Measurements from ENCODE around the gene NSRP1. TPM values are rescaled to one million over a fixed set of nuclear protein-coding genes. Genes with fewer than 3 reads are reported as not detected.
"Not testable (repeated sequence)": the region's sequence is repeated elsewhere in the genome, so short reads cannot be mapped to it uniquely, and the experiment has no call there.

Gene NSRP1
- polyA plus RNA-seq, 3 donors: 35.1 to 42.2 (median 37.8) TPM

DNA sequence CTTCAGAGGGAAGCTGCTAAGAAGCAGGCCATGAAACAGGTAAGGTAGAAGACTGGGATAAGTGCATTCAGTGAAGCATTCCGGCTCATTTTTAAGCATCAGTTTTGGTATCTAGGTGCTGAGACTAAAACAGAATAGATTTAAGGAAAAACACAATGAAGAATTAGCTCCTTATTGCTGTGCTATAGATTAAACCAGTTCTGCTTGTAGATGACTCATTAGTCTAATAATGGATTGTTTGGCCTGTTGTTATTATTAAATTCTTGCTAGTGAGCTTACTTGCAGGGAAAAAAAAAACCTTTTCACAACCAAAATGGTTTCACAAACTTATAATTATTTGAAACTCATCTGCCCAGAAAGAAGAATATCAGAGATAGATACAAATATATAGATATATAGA lies 55.9 kb downstream of the NSRP1 start:
- DNase-seq: no peak

- DNase-seq: no peak
Measured at GRCh38 chr17:30173649-30174048, 57.0 kb downstream of the NSRP1 start.

- no peak for DNase-seq
Measured at GRCh38 chr17:30174556-30174955, 57.9 kb downstream of the NSRP1 start.

DNA sequence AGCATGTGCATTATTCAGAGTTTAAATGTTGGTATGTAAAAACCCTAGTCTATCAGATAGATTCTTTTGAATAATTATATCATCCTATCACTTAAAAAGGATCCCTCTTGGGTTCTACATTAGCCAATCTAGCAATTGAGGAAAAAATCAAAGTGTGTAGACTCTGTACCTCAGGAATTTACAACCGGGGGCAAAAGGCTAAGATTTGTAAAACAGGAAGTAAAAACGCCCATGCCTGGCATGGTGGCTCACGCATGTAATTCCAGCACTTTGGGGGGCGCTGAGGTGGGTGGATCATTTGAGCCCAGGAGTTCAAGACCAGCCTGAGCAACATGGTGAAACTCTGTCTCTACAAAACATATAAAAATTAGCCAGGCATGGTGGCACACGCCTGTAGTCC lies 60.2 kb downstream of the NSRP1 start:
- DNase-seq: no peak

DNA sequence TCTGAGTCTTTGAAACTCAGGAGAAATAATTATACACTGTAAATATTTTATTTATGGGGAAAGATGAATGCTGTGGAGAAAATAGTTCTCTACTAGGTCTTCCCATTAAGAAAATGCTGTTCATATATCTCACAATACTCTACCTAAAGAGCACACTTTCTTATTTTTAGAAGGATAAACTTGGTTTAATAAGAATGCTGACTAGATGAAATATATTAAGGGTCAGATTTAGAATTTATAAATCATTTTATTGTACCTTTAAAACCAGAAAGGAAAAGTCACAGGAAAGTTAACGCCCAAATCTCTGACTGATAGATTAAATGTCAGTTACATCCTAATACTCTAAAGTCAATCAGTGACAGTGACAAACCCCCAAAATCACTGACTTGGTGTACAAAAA lies 70.1 kb downstream of the NSRP1 start:
- DNase-seq: no peak

- no peak for DNase-seq
Measured at GRCh38 chr17:30187573-30187972, 71.0 kb downstream of the NSRP1 start.

DNA sequence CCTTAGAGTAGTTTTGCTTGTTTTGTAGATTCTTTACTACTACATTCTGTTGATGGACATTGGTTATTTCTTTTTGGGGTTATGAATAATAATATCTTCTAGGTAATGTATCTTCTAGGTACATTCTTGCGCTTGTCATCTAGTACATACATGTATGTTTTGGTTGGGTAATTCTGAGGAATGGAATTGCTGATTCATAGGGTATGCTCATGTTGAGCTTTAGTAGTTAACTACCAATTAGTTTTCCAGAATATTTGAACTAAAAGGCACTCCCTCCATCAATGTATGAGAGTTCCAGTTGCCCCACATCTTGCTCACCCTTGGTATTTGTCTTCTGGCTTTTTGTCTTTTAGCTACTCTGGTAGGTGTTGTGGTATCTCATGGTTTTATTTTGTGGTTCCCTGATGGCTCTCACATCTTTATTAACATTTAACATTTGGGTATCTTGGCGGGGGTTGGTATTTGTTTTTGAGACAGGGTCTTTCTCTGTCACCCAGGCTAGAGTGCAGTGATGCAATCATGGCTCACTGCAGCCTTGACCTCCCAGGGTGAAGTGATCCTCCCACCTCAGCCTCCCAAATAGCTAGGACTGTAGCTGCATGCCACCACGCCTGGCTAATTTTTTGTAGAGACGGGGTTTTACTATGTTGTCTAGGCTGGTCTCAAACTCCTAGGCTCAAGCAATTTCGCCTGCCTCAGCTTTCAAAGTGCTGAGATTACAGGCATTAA lies 71.8 kb downstream of the NSRP1 start:
- DNase-seq: no peak

- DNase-seq: no peak
Measured at GRCh38 chr17:30191072-30191471, 74.5 kb downstream of the NSRP1 start.

DNA sequence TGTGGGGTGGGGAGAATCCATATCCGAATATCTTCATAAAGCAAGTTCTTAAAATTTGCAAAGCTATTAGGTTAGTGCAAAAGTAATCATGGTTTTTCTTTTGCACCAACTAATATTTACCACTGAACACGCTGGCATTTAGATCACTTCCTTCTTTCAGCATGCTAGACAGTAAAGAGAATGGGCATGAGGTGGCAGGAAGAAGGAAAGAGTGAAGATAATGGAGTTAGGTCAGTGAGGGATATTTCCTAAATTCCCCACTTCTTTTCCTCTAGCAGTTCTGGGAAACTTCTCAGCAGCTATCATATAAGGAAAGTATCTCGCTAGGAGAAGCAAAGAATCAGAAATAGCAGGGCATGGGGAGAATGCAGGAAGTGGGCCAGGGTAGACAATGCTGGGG lies 79.9 kb downstream of the NSRP1 start:
- DNase-seq: no peak

DNA sequence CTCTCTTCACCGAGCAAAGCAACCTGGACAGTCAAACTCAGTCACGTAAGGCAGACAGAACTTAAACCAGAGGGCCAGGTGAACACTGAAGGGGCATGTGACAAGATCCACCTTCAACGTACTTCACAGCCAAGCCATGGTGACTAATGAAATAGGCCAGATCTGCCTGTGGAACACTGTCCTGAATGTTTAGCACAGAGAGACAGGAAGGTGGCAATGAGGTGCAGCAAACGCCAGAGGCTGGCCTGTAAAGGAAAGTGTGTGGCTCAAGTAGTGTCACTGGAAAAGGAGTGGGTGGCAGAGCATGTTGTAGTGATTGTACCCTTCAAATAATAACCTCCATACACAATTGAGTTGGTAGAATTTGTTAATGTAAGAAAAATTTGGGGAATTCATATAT lies 80.8 kb downstream of the NSRP1 start:
- DNase-seq: no peak

- DNase-seq: no peak
Measured at GRCh38 chr17:30199600-30199999, 83.0 kb downstream of the NSRP1 start.

DNA sequence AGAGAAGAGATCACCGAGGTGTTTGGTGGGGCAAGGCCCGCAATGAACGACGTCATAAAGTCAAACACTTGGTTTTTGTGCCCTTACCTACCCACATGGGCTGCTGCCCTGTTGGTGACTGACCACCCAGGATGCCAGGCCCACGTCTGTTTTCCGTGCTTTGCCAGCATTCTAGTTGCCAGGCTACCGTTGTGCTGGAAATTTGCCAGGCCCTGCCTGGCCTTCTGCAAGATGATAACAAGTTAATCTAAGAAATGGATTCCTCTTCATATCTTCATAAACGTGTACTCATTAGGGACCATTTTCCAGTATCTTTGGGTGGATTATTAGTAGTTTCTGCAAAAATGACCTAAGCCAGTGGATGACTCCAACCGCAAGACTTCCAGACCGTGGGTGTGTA lies 83.5 kb downstream of the NSRP1 start:
- no peak for DNase-seq

GRCh38 chr17:30200656-30201055 lies 84.0 kb downstream of the NSRP1 start:
- DNase-seq: not testable (repeated sequence)

- no peak for DNase-seq
Measured at GRCh38 chr17:30203471-30203981, 86.9 kb downstream of the NSRP1 start.

GRCh38 chr17:30207655-30208054 lies 91.0 kb downstream of the NSRP1 start:
- DNase-seq: no peak

DNA sequence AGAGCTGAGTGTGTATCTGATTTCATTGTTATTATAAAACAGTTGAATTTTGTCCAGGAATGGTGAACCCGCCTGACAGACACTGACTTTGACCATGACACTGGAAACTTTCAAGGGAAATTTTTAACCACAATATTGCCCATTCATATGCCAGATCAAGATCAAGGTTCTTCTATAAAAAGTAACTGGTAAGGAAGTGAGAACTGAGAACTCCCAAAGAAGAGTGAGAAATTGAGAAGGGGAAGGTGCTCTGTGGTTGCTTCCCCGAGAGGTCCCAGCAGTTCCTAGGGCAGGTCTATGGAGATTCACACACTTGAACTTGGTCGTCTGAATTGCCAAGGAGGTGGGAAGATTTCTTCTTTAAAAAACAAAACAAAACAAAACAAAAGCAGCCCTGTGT lies 91.6 kb downstream of the NSRP1 start:
- DNase-seq: no peak

DNA sequence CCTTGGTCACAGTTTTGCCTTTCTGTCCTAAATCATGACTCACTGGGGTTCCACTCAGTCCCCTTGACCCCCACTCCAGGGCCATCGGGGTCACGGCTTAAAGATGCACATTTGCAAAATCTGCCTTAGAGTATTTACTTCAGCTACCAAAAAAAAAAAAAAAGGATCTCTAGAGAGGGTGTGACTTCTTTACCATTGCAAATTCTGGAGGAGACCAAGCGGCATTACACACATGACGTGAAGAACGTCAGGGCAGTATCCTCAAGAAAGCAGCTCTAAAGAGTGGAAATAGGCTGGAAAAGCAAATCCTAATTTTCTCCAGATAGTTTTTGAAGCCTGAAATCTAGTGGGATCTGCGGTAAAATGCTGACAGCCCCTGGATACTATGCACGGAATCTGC lies 93.3 kb downstream of the NSRP1 start:
- no peak for DNase-seq

- no peak for DNase-seq
Measured at GRCh38 chr17:30210366-30210765, 93.8 kb downstream of the NSRP1 start.

DNA sequence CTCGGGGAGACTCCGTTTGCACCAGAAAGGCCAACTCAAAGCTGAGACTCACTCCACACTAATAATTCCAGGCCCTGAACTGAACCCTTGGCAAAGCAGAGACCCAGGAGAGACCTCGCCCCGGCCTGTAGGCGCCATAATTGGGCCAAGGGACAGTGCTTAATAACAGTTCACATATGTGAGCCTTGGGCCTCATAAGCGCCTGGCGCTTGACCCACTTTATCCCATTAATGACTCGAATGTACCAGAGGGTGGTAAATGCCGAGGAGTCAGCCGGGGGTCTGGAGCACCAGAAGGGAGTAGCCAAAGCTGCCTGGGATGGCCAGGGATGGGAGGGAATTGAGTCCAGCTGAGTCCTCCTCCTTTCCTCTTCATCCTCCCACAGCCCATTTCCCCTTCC lies 94.3 kb downstream of the NSRP1 start:
- no peak for DNase-seq

DNA sequence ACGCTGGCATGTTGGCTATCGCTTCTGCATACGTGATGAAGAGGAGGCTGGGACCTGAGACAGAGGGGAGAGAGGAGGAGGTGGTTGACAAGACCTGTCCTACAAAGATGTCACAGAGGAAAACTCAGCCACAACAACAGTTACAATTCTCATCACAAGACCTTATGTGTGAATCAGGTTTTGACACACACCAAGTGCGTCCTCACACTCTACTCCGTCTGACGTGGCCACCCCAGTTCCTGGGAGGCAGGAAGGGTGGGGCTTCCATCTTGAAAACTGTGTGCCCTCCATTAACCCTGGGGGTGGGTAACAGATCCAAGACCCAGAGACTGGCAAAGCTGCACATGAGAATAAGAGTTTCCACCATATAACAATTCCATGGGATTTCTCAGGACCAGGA lies 94.8 kb downstream of the NSRP1 start:
- no peak for DNase-seq

DNA sequence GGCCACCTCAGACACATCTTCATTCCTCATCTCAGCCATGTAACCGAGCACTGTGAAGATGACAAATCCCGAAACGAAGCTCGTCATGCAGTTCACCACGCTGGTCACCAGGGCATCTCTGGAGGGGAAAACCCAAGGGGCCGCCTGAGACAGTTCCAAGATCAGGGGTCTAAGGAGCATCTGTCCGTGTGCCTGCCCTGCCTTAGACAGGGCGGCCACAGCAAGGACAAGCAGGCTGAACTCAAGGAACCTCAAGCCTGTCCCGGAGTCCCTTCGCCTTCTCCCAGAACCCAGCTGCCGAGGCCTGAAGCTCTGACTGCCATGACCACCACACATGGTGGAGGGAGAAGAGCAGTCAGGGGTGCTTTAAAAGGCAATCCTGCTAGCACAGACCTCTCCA lies 96.1 kb downstream of the NSRP1 start:
- DNase-seq: no peak

DNA sequence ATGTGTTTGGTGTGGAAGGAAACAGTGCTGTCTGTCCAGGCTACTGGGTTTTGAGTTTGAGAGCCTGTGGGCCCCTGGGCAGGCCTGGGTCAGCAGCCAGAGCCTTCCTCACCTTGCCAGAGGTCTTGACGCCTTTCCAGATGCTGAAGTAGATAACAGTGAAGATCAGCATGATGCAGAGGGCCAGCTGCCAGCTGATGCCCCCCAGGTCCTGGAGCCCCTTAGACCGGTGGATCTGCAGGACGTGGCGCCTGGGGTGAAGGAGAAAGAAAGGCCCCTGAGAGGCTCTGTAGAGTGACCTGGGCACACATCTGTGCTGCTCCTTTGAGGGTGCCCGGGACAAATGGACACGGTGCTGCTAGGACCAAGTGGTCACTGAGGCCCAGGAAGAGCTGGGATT lies 100.4 kb downstream of the NSRP1 start:
- no peak for DNase-seq

- DNase-seq: no peak
Measured at GRCh38 chr17:30217746-30218245, 101.2 kb downstream of the NSRP1 start.

DNA sequence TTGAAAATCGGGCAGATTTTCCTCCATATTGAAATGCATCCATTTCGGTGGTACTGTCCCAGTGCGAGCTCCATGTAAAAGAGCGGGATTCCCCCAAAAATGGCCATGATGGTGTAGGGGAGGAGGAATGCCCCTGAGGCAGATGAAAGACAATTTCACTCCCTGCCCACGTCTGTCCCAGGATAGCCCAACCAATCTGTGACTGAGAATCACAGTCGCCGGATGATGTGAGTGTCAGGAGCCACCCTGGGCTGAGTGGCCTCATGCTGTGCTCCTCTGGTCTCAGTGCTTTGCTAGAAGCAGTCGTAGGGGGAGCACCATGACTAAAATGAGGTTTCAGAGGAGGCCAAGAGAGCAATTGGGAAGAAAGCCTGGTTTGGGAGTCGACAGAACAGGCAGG lies 102.2 kb downstream of the NSRP1 start:
- DNase-seq: no peak

Data from renal pelvis (tissue), 4 donors.